ENCODE data around the gene PDSS2. TPM values are rescaled to one million over a fixed set of nuclear protein-coding genes. Genes with fewer than 3 reads are reported as not detected.
"Not testable (repeated sequence)": the region's sequence is repeated elsewhere in the genome, so short reads cannot be mapped to it uniquely, and the experiment has no call there.

The PDSS2 gene
- total RNA-seq, 2 donors from 2014 or later: 8.2 to 13.7 TPM

- no peaks in the 10 kb centered on the region for H3K27me3 ChIP-seq (ENCODE audit: control insufficient read depth, insufficient read depth, low read length, poor library complexity, severe bottlenecking)
- H3K36me3 ChIP-seq (ENCODE audit: control insufficient read depth, insufficient read depth, low read length): no peaks in the 10 kb centered on the region
- H3K9me3 ChIP-seq (ENCODE audit: control insufficient read depth, low read length): no peaks in the 10 kb centered on the region
- no peak overlapping the region for H3K27ac ChIP-seq (ENCODE audit: low read depth, low read length)
- no peaks in the 10 kb centered on the region for H3K9me3 Mint-ChIP-seq
- H3K4me1 ChIP-seq (ENCODE audit: control insufficient read depth, insufficient read depth, low read length): no peaks in the 10 kb centered on the region
- H3K4me3 Mint-ChIP-seq: no peak overlapping the region
- H3K4me1 Mint-ChIP-seq: no peaks in the 10 kb centered on the region
- WGBS, 2 experiments (ENCODE audit: insufficient coverage in 1 of 2, insufficient read length in 1 of 2): 81 to 95% methylated on average over 2 to 3 of the region's 4 CpGs
- no peak for TF ChIP-seq CTCF (conservative IDR thresholded peaks at IDR 0.05)
- no peak for DNase-seq
- H3K9ac ChIP-seq (ENCODE audit: extremely low read depth, low read length, poor library complexity, severe bottlenecking): no peak overlapping the region
- no peaks in the 10 kb centered on the region for H3K36me3 Mint-ChIP-seq (ENCODE audit: low read depth)
- no peak overlapping the region for H3K27ac Mint-ChIP-seq
- H3K27me3 Mint-ChIP-seq (ENCODE audit: insufficient read depth): no peaks in the 10 kb centered on the region
- H3K4me3 ChIP-seq (ENCODE audit: low read length): no peak overlapping the region
Observed at GRCh38 chr6:107144666-107145065, 314.7 kb downstream of the PDSS2 start.

GRCh38 chr6:107144014-107144413 is 315.4 kb downstream of the PDSS2 start:
- no peaks in the 10 kb centered on the region for H3K36me3 ChIP-seq (ENCODE audit: control insufficient read depth, insufficient read depth, low read length)
- no peak overlapping the region for H3K27ac ChIP-seq (ENCODE audit: low read depth, low read length)
- no peaks in the 10 kb centered on the region for H3K27me3 ChIP-seq (ENCODE audit: control insufficient read depth, insufficient read depth, low read length, poor library complexity, severe bottlenecking)
- no peaks in the 10 kb centered on the region for H3K27me3 Mint-ChIP-seq (ENCODE audit: insufficient read depth)
- no peak overlapping the region for H3K4me3 Mint-ChIP-seq
- no peaks in the 10 kb centered on the region for H3K36me3 Mint-ChIP-seq (ENCODE audit: low read depth)
- no peaks in the 10 kb centered on the region for H3K4me1 ChIP-seq (ENCODE audit: control insufficient read depth, insufficient read depth, low read length)
- peaks cover under 1% of the 10 kb centered on the region for H3K4me1 Mint-ChIP-seq
- no peak overlapping the region for H3K9ac ChIP-seq (ENCODE audit: extremely low read depth, low read length, poor library complexity, severe bottlenecking)
- H3K4me3 ChIP-seq (ENCODE audit: low read length): no peak overlapping the region
- no peak overlapping the region for H3K27ac Mint-ChIP-seq
- DNase-seq: no peak
- no peaks in the 10 kb centered on the region for H3K9me3 ChIP-seq (ENCODE audit: control insufficient read depth, low read length)
- TF ChIP-seq CTCF (conservative IDR thresholded peaks at IDR 0.05): no peak
- peaks cover 3% of the 10 kb centered on the region for H3K9me3 Mint-ChIP-seq

DNA sequence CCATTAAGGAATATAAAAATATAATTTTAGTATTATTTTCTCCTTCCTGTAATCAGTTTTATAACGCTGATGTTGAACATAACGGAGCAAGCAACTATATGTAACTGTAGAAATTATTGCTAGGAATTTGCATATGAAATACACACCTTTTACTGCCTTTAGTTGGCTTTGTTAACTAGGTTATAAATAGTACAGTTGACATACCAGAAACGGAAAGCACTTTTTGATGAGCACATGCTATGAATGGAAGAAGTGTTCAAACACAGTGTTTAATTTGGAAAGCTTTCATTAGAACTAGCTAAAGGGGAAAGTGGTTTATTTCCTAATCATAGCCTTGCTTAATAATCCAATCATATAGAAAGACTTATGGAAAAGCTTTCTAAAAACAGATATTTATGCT is 318.8 kb downstream of the PDSS2 start:
- H3K4me3 Mint-ChIP-seq: no peak overlapping the region
- no peaks in the 10 kb centered on the region for H3K27me3 Mint-ChIP-seq (ENCODE audit: insufficient read depth)
- Histone ChIP-seq H3K36me3 (ENCODE audit: control insufficient read depth, insufficient read depth, low read length) (no peaks in the 10 kb centered on the region), H3K27me3 (ENCODE audit: control insufficient read depth, insufficient read depth, low read length, poor library complexity, severe bottlenecking) (no peaks in the 10 kb centered on the region), H3K9ac (ENCODE audit: extremely low read depth, low read length, poor library complexity, severe bottlenecking) (no peak overlapping the region), H3K4me1 (ENCODE audit: control insufficient read depth, insufficient read depth, low read length) (no peaks in the 10 kb centered on the region), H3K9me3 (ENCODE audit: control insufficient read depth, low read length) (no peaks in the 10 kb centered on the region), H3K4me3 (ENCODE audit: low read length) (no peak overlapping the region), H3K27ac (ENCODE audit: low read depth, low read length) (no peak overlapping the region)
- peaks cover 8% of the 10 kb centered on the region for H3K9me3 Mint-ChIP-seq
- H3K27ac Mint-ChIP-seq: no peak overlapping the region
- no peak for DNase-seq
- H3K36me3 Mint-ChIP-seq (ENCODE audit: low read depth): no peaks in the 10 kb centered on the region
- peaks cover 6% of the 10 kb centered on the region for H3K4me1 Mint-ChIP-seq
- no peak for TF ChIP-seq CTCF (conservative IDR thresholded peaks at IDR 0.05)
- WGBS, 2 experiments (ENCODE audit: insufficient coverage in 1 of 2, insufficient read length in 1 of 2): 98 to 100% methylated on average over 1 to 3 of the region's 3 CpGs

DNA sequence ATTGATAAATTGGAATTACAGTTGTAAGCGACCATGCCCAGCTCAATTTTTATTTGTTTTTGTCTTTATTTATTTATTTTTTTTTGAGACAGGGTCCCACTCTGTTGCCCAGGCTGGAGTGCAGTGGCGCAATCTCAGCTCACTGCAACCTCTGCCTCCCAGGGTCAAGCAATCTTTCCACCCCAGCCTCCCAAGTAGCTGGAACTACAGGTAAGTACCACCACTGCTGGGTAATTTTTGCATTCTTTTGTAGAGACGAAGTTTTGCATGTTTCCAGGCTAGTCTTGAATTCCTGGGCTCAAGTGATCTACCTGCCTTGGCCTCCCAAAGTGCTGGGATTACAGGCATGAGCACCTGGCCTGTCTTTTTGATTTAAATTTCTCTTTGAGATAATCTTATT is 323.0 kb downstream of the PDSS2 start:
- not testable (repeated sequence) for H3K36me3 ChIP-seq (ENCODE audit: control insufficient read depth, insufficient read depth, low read length); H3K9ac ChIP-seq (ENCODE audit: extremely low read depth, low read length, poor library complexity, severe bottlenecking); H3K4me3 Mint-ChIP-seq; H3K4me3 ChIP-seq (ENCODE audit: low read length); H3K27me3 ChIP-seq (ENCODE audit: control insufficient read depth, insufficient read depth, low read length, poor library complexity, severe bottlenecking); H3K4me1 Mint-ChIP-seq; H3K27ac ChIP-seq (ENCODE audit: low read depth, low read length); H3K27ac Mint-ChIP-seq; H3K9me3 ChIP-seq (ENCODE audit: control insufficient read depth, low read length); H3K4me1 ChIP-seq (ENCODE audit: control insufficient read depth, insufficient read depth, low read length); DNase-seq; H3K36me3 Mint-ChIP-seq (ENCODE audit: low read depth); H3K27me3 Mint-ChIP-seq (ENCODE audit: insufficient read depth); H3K9me3 Mint-ChIP-seq
- WGBS, 2 experiments (ENCODE audit: insufficient coverage in 1 of 2, insufficient read length in 1 of 2): 90 to 100% methylated on average over 1 to 3 of the region's 3 CpGs

DNA sequence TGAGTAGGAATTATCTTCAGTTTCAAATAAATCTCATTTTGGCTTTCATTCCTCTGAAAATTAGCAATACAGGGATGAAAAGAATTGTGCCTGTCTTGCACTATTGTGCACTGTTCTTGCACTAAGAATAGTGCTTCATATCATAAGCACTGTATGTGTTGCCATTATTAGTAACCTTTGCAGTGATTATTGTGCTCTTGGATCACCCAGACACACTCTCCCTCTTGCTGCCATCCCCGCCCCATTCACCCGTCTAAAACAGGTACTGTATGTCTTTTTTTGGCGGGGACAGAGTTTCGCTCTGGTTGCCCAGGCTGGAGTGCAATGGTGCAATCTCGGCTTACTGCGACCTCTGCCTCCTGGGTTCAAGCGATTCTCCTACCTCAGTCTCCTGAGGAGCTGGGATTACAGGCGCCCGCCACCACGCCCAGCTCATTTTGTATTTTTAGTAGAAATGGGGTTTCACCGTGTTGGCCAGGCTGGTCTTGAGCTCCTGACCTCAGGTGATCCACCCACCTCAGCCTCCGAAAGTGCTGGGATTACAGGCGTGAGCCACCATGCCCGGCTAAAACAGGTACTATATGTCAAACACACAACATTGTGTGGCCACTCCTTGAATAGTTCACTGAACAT is 324.2 kb downstream of the PDSS2 start:
- H3K36me3 ChIP-seq (ENCODE audit: control insufficient read depth, insufficient read depth, low read length); H3K4me3 Mint-ChIP-seq; H3K4me1 Mint-ChIP-seq; H3K9me3 ChIP-seq (ENCODE audit: control insufficient read depth, low read length); H3K27ac ChIP-seq (ENCODE audit: low read depth, low read length); H3K27ac Mint-ChIP-seq; H3K4me3 ChIP-seq (ENCODE audit: low read length); H3K9ac ChIP-seq (ENCODE audit: extremely low read depth, low read length, poor library complexity, severe bottlenecking); DNase-seq; H3K4me1 ChIP-seq (ENCODE audit: control insufficient read depth, insufficient read depth, low read length); H3K9me3 Mint-ChIP-seq; H3K36me3 Mint-ChIP-seq (ENCODE audit: low read depth); H3K27me3 Mint-ChIP-seq (ENCODE audit: insufficient read depth); H3K27me3 ChIP-seq (ENCODE audit: control insufficient read depth, insufficient read depth, low read length, poor library complexity, severe bottlenecking): not testable (repeated sequence)
- WGBS, 2 experiments (ENCODE audit: insufficient coverage in 1 of 2, insufficient read length in 1 of 2): 93 to 97% methylated on average over 14 of the region's 14 CpGs
